ENCODE measurements around the gene STOML1. TPM values are rescaled to one million over a fixed set of nuclear protein-coding genes. Genes with fewer than 3 reads are reported as not detected.

STOML1 gene
- polyA plus RNA-seq, 2 donors: 9.0 to 9.5 TPM

DNA sequence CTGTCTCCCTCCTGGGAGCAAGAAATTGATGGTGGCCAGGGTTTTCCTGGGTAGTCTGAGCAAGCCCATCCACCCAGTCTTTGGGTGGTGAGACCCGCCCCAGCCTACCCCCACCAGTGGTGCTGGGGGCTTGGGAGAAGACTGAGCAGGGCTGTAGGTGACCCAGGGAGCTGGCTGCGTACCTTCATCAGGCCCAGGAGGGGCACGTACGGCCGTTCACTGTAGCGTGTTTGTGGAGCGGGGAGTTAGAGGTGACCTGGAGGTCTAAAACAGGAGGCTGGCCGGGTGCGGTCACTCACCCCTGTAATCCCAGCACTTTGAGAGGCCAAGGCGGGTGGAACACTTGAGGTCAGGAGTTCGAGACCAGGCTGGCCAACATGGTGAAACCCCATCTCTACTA, 54.4 kb downstream of the STOML1 start:
- Histone ChIP-seq H3K4me3 (ENCODE audit: low read depth in 1 of 2, low read length in 2 of 2) (no peak overlapping the region), H3K27ac (ENCODE audit: low read depth in 2 of 2, low read length in 1 of 2) (no peak overlapping the region), H3K9me3 (ENCODE audit: control insufficient read depth in 2 of 2, insufficient read depth in 1 of 2, low read depth in 1 of 2, low read length in 1 of 2) (no peaks in the 10 kb centered on the region), H3K27me3 (ENCODE audit: control insufficient read depth in 1 of 2, insufficient read depth in 2 of 2, low read length in 2 of 2) (no peaks in the 10 kb centered on the region), H3K4me1 (ENCODE audit: control insufficient read depth in 2 of 2, insufficient read depth in 2 of 2, low read length in 1 of 2) (peaks cover 0 to 8% of the 10 kb centered on the region in 2 donors), H3K36me3 (ENCODE audit: control insufficient read depth in 2 of 2, insufficient read depth in 2 of 2, low read length in 1 of 2) (no peaks in the 10 kb centered on the region)
- WGBS, 2 donors: 96 to 98% methylated on average over 11 of the region's 11 CpGs

DNA sequence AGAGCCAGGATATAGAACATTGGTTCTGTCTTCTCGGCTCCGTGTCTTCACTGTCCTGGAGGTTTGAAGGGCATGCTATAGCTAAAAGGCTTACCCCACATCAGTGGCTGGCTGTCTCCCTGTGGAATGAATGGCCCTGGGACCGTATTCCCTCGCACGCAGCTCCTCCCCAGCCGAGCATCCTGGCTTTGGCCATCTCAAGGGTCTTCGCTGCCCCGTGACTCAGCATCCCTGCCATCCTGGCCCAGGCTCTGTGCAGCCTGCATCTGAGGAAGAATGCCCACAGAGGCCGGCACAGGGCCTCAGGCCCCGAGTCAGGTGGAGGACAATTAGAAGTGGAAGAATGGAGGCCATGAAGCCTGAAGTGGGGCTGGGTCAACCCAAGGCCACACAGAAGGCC, 54.8 kb downstream of the STOML1 start:
- 81 to 91% methylated on average over 9 to 10 of the region's 10 CpGs for WGBS, 2 donors
- Histone ChIP-seq H3K36me3 (ENCODE audit: control insufficient read depth in 2 of 2, insufficient read depth in 2 of 2, low read length in 1 of 2) (no peaks in the 10 kb centered on the region), H3K27me3 (ENCODE audit: control insufficient read depth in 1 of 2, insufficient read depth in 2 of 2, low read length in 2 of 2) (no peaks in the 10 kb centered on the region), H3K27ac (ENCODE audit: low read depth in 2 of 2, low read length in 1 of 2) (no peak overlapping the region), H3K4me1 (ENCODE audit: control insufficient read depth in 2 of 2, insufficient read depth in 2 of 2, low read length in 1 of 2) (peaks cover 0 to 8% of the 10 kb centered on the region in 2 donors), H3K9me3 (ENCODE audit: control insufficient read depth in 2 of 2, insufficient read depth in 1 of 2, low read depth in 1 of 2, low read length in 1 of 2) (no peaks in the 10 kb centered on the region), H3K4me3 (ENCODE audit: low read depth in 1 of 2, low read length in 2 of 2) (no peak overlapping the region)

GRCh38 chr15:73936588-73937290, 55.4 kb downstream of the STOML1 start:
- Histone ChIP-seq H3K27ac (ENCODE audit: low read depth in 2 of 2, low read length in 1 of 2) (peak overlapping the region; percentile 43 to 47), H3K27me3 (ENCODE audit: control insufficient read depth in 1 of 2, insufficient read depth in 2 of 2, low read length in 2 of 2) (no peaks in the 10 kb centered on the region), H3K4me1 (ENCODE audit: control insufficient read depth in 2 of 2, insufficient read depth in 2 of 2, low read length in 1 of 2) (peaks cover 0 to 8% of the 10 kb centered on the region in 2 donors), H3K9me3 (ENCODE audit: control insufficient read depth in 2 of 2, insufficient read depth in 1 of 2, low read depth in 1 of 2, low read length in 1 of 2) (no peaks in the 10 kb centered on the region), H3K36me3 (ENCODE audit: control insufficient read depth in 2 of 2, insufficient read depth in 2 of 2, low read length in 1 of 2) (no peaks in the 10 kb centered on the region), H3K4me3 (ENCODE audit: low read depth in 1 of 2, low read length in 2 of 2) (no peak overlapping the region)
- WGBS, 2 donors: 62 to 65% methylated on average over 11 to 12 of the region's 12 CpGs

DNA sequence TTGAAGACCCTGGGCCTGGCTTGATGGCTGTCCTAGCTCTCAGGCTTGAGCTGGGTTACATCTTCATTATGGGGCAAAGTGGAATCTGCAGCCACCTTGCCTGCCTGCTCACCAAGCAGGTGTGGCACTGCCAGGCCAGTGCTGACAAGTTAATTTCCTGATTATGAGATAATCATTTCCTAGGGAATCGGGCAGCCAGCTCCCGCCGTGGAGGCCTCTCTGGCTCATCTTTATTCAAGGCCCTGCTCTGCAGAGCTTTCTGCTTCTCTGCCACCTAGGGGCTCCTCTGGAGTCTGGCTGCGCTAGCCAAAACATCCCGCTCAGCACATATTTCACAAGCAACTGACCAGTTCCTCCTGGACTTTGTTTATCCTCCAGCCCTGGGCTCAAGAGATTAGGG, 55.9 kb downstream of the STOML1 start:
- peaks cover 0 to 8% of the 10 kb centered on the region in 2 donors for H3K4me1 ChIP-seq (ENCODE audit: control insufficient read depth in 2 of 2, insufficient read depth in 2 of 2, low read length in 1 of 2)
- peak overlapping the region in 1 of 2 donors; percentile 47 for H3K27ac ChIP-seq (ENCODE audit: low read depth in 2 of 2, low read length in 1 of 2)
- WGBS, 2 donors: 29 to 36% methylated on average over 5 of the region's 5 CpGs
- no peaks in the 10 kb centered on the region for H3K27me3 ChIP-seq (ENCODE audit: control insufficient read depth in 1 of 2, insufficient read depth in 2 of 2, low read length in 2 of 2)
- no peaks in the 10 kb centered on the region for H3K9me3 ChIP-seq (ENCODE audit: control insufficient read depth in 2 of 2, insufficient read depth in 1 of 2, low read depth in 1 of 2, low read length in 1 of 2)
- no peaks in the 10 kb centered on the region for H3K36me3 ChIP-seq (ENCODE audit: control insufficient read depth in 2 of 2, insufficient read depth in 2 of 2, low read length in 1 of 2)
- H3K4me3 ChIP-seq (ENCODE audit: low read depth in 1 of 2, low read length in 2 of 2): no peak overlapping the region

- Histone ChIP-seq H3K27me3 (ENCODE audit: control insufficient read depth in 1 of 2, insufficient read depth in 2 of 2, low read length in 2 of 2) (no peaks in the 10 kb centered on the region), H3K4me1 (ENCODE audit: control insufficient read depth in 2 of 2, insufficient read depth in 2 of 2, low read length in 1 of 2) (peaks cover 0 to 8% of the 10 kb centered on the region in 2 donors), H3K9me3 (ENCODE audit: control insufficient read depth in 2 of 2, insufficient read depth in 1 of 2, low read depth in 1 of 2, low read length in 1 of 2) (no peaks in the 10 kb centered on the region), H3K27ac (ENCODE audit: low read depth in 2 of 2, low read length in 1 of 2) (no peak overlapping the region), H3K36me3 (ENCODE audit: control insufficient read depth in 2 of 2, insufficient read depth in 2 of 2, low read length in 1 of 2) (no peaks in the 10 kb centered on the region), H3K4me3 (ENCODE audit: low read depth in 1 of 2, low read length in 2 of 2) (no peak overlapping the region)
- WGBS, 2 donors: 86 to 89% methylated on average over 4 of the region's 4 CpGs
These were observed 56.5 kb downstream of the STOML1 start for GRCh38 chr15:73935547-73935946.

DNA sequence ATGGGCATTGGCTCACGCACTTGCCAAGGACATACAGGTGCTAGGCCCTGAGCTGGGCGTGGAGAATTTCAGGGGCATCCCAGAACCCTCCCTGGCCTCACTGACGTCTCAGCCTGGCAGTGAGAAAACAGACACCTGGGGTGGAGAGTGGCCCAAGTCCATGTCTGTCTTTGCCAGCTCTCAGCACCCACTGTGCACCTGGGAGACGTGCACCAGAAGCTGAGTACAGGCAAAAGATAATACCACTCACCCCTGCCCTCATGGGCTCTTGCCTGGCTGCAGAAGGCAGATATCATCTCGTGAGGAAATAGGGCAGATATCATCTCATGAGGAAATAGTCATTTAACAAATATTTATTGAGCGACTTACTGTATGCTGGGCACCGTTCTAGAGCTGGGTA, 57.8 kb downstream of the STOML1 start:
- Histone ChIP-seq H3K36me3 (ENCODE audit: control insufficient read depth in 2 of 2, insufficient read depth in 2 of 2, low read length in 1 of 2) (no peaks in the 10 kb centered on the region), H3K9me3 (ENCODE audit: control insufficient read depth in 2 of 2, insufficient read depth in 1 of 2, low read depth in 1 of 2, low read length in 1 of 2) (no peaks in the 10 kb centered on the region), H3K4me3 (ENCODE audit: low read depth in 1 of 2, low read length in 2 of 2) (no peak overlapping the region), H3K4me1 (ENCODE audit: control insufficient read depth in 2 of 2, insufficient read depth in 2 of 2, low read length in 1 of 2) (peaks cover 0 to 11% of the 10 kb centered on the region in 2 donors), H3K27ac (ENCODE audit: low read depth in 2 of 2, low read length in 1 of 2) (no peak overlapping the region), H3K27me3 (ENCODE audit: control insufficient read depth in 1 of 2, insufficient read depth in 2 of 2, low read length in 2 of 2) (no peaks in the 10 kb centered on the region)
- WGBS, 2 donors: 62 to 83% methylated on average over 7 of the region's 7 CpGs

DNA sequence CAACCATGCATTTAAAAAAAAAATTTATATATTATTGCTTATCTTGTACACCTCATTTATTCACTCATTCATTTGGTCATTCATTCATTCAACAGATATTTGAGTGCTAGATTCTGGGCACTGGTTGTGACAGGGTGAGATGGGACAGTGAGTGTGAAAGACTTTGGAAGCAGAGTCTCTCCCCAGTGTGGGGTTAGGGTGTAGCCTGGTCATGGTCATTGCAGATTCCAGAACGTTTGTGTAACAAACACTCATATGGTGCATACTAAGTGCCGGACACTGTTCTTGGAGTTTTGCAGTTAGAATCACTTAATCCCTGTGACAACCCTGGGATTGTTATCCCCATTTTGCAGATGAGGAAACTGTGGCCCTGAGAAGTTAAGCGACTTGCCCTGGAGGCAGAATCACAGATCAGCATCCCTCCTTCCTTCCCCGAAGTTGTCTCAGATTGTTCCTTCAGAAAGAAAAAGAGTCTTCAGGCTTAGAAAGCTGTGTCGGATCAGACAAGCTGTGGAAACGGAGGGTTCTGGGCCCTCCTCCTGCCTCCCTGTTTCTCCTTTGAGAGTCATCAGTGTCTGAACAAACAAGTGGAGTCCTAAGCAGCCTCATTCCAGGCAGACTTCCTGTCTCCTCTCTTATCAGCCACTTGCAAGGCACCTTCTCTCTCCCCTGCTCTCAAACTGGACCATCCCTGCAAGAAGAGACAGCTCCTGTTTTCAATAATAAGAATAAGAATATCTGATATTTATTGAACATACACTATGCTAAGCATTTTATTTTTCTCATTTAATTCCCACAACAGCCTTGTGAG, 59.5 kb downstream of the STOML1 start:
- H3K9me3 ChIP-seq (ENCODE audit: control insufficient read depth in 2 of 2, insufficient read depth in 1 of 2, low read depth in 1 of 2, low read length in 1 of 2): no peaks in the 10 kb centered on the region
- H3K27me3 ChIP-seq (ENCODE audit: control insufficient read depth in 1 of 2, insufficient read depth in 2 of 2, low read length in 2 of 2): no peaks in the 10 kb centered on the region
- no peak overlapping the region for H3K27ac ChIP-seq (ENCODE audit: low read depth in 2 of 2, low read length in 1 of 2)
- H3K4me3 ChIP-seq (ENCODE audit: low read depth in 1 of 2, low read length in 2 of 2): no peak overlapping the region
- peaks cover 0 to 16% of the 10 kb centered on the region in 2 donors for H3K4me1 ChIP-seq (ENCODE audit: control insufficient read depth in 2 of 2, insufficient read depth in 2 of 2, low read length in 1 of 2)
- no peaks in the 10 kb centered on the region for H3K36me3 ChIP-seq (ENCODE audit: control insufficient read depth in 2 of 2, insufficient read depth in 2 of 2, low read length in 1 of 2)
- WGBS, 2 donors: 63 to 75% methylated on average over 6 of the region's 6 CpGs

DNA sequence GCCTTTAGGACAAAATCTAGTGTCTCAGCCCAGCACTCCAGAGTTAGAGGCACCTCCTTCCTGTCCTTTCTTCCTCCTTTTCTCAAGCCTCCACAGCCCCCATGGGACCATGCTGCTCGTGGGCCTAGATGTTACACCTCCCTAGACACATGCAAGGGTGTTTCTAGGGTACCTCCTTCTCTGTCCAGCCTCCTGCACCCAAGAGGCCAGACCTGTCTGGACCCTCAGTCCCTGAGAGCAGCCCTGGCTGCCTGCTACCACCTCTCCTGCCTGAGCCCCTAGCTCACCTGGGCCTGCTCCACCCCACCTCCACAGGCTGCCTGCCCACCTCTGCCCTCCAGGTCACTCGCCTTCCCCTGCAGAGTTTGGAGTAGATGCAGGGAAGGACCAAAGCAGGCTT, 60.7 kb downstream of the STOML1 start:
- no peak overlapping the region for H3K27ac ChIP-seq (ENCODE audit: low read depth in 2 of 2, low read length in 1 of 2)
- WGBS, 2 donors: 61 to 67% methylated on average over 2 of the region's 2 CpGs
- peaks cover 0 to 23% of the 10 kb centered on the region in 2 donors for H3K4me1 ChIP-seq (ENCODE audit: control insufficient read depth in 2 of 2, insufficient read depth in 2 of 2, low read length in 1 of 2)
- no peak overlapping the region for H3K4me3 ChIP-seq (ENCODE audit: low read depth in 1 of 2, low read length in 2 of 2)
- H3K36me3 ChIP-seq (ENCODE audit: control insufficient read depth in 2 of 2, insufficient read depth in 2 of 2, low read length in 1 of 2): no peaks in the 10 kb centered on the region
- peaks cover 0 to 3% of the 10 kb centered on the region in 2 donors for H3K9me3 ChIP-seq (ENCODE audit: control insufficient read depth in 2 of 2, insufficient read depth in 1 of 2, low read depth in 1 of 2, low read length in 1 of 2)
- no peaks in the 10 kb centered on the region for H3K27me3 ChIP-seq (ENCODE audit: control insufficient read depth in 1 of 2, insufficient read depth in 2 of 2, low read length in 2 of 2)

- 57 to 62% methylated on average over 7 of the region's 7 CpGs for WGBS, 2 donors
- Histone ChIP-seq H3K27ac (ENCODE audit: low read depth in 2 of 2, low read length in 1 of 2) (no peak overlapping the region), H3K36me3 (ENCODE audit: control insufficient read depth in 2 of 2, insufficient read depth in 2 of 2, low read length in 1 of 2) (no peaks in the 10 kb centered on the region), H3K4me1 (ENCODE audit: control insufficient read depth in 2 of 2, insufficient read depth in 2 of 2, low read length in 1 of 2) (peaks cover 0 to 25% of the 10 kb centered on the region in 2 donors), H3K27me3 (ENCODE audit: control insufficient read depth in 1 of 2, insufficient read depth in 2 of 2, low read length in 2 of 2) (no peaks in the 10 kb centered on the region), H3K4me3 (ENCODE audit: low read depth in 1 of 2, low read length in 2 of 2) (no peak overlapping the region), H3K9me3 (ENCODE audit: control insufficient read depth in 2 of 2, insufficient read depth in 1 of 2, low read depth in 1 of 2, low read length in 1 of 2) (peaks cover 0 to 3% of the 10 kb centered on the region in 2 donors)
These were observed 61.3 kb downstream of the STOML1 start for GRCh38 chr15:73930790-73931281.

All from esophagus (tissue), 2 donors.